Muscle of arm (tissue), 12 donors: ENCODE measurements around the gene TFDP1. TPM values are rescaled to one million over a fixed set of nuclear protein-coding genes. Genes with fewer than 3 reads are reported as not detected.

Source experiments
- DNase-seq: peaks from one replicate; pipeline ENCODE4 v3.0.0-alpha.2; 2013
- polyA plus RNA-seq, 12 donors: library from polyadenylated mRNA; unstranded; fragments of 120-200 nt; gene quantifications; one replicate each; pipeline ENCODE4 v1.2.1, GENCODE V29; 2013; ENCODE audit not compliant: insufficient read length in 12 of 12

The TFDP1 gene
- polyA plus RNA-seq, 12 donors: 46.7 to 69.4 (median 59.0) TPM; not detected in 1

GRCh38 chr13:113661509-113661908 lies 77.0 kb downstream of the TFDP1 start:
- DNase-seq: no peak

GRCh38 chr13:113663934-113664333 lies 79.4 kb downstream of the TFDP1 start:
- no peak for DNase-seq

GRCh38 chr13:113664751-113665596 lies 80.4 kb downstream of the TFDP1 start:
- DNase-seq: no peak

- DNase-seq: no peak
These were observed 81.2 kb downstream of the TFDP1 start for GRCh38 chr13:113665597-113666328.

GRCh38 chr13:113666329-113666670 lies 81.7 kb downstream of the TFDP1 start:
- DNase-seq: no peak

DNA sequence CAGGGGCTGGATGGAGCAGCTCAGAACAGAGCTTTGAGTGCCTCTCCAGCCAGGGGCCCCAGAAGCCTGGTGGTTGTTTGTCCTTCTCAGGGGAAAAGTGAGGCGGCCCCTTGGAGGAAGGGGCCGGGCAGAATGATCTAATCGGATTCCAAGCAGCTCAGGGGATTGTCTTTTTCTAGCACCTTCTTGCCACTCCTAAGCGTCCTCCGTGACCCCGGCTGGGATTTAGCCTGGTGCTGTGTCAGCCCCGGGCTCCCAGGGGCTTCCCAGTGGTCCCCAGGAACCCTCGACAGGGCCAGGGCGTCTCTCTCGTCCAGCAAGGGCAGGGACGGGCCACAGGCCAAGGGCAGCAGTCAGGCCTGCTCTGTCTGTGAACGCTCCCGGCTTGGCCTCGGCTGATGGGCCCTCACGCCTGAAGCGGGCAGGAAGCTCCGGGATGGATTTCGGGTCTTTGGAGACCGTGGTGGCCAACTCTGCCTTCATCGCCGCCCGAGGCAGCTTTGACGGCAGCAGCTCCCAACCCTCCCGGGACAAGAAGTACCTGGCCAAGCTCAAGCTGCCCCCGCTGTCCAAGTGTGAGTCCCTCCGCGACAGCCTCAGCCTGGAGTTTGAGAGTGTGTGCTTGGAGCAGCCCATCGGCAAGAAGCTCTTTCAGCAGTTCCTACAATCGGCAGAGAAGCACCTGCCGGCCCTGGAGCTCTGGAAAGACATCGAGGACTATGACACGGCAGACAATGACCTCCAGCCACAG lies 82.6 kb downstream of the TFDP1 start, which contains the start of gene GRK1:
TSS of gene GRK1 (plus strand) at position 269 of the 751 bp plus-strand sequence. CDS start at position 437, 168 bp downstream.
- no peak for DNase-seq

- DNase-seq: no peak
These were observed 83.4 kb downstream of the TFDP1 start for GRCh38 chr13:113667771-113668490.

- DNase-seq: no peak
These were observed 84.0 kb downstream of the TFDP1 start for GRCh38 chr13:113668491-113668971.

DNA sequence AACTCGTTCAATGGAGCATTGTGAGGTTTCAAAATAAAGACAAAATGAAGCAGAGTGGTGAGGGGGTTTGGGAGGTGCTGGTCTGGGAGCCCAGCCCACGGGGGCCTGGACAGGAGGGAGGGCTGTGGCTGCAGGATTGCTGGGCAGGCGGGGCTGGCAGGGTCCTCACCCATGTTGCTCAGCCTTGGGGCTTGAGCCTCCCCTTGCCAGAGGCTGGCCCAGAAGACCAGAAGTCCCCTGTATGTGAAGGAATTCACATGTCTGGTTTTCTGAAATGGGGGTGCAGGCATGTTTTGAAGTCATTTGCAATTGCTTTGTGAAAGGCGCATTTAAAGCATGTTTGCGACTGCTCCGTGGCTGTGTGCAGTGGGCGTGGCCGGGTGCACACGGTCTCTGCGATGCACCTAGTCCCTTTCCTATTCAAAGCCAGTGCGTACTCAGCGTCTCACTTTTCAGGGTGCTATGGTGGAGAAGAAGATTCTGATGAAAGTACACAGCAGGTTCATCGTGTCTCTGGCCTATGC lies 84.7 kb downstream of the TFDP1 start:
- no peak for DNase-seq

- no peak for DNase-seq
These were observed 85.3 kb downstream of the TFDP1 start for GRCh38 chr13:113669755-113670341.

DNA sequence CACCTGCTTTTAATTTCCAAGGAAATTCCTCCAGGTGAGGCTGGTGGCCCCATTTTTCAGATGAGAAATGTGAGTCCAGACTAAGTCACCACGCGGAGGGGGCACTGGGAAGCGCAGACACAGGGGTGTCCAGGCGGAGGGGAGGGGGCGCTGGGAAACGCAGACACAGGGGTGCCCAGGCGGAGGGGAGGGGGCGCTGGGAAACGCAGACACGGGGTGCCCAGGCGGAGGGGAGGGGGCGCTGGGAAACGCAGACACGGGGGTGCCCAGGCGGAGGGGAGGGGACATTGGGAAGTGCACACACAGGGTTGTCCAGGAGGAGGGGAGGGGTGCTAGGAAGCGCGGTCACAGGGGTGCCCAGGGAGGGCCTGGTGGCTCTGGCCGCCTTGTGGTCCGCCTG lies 86.0 kb downstream of the TFDP1 start:
- no peak for DNase-seq

DNA sequence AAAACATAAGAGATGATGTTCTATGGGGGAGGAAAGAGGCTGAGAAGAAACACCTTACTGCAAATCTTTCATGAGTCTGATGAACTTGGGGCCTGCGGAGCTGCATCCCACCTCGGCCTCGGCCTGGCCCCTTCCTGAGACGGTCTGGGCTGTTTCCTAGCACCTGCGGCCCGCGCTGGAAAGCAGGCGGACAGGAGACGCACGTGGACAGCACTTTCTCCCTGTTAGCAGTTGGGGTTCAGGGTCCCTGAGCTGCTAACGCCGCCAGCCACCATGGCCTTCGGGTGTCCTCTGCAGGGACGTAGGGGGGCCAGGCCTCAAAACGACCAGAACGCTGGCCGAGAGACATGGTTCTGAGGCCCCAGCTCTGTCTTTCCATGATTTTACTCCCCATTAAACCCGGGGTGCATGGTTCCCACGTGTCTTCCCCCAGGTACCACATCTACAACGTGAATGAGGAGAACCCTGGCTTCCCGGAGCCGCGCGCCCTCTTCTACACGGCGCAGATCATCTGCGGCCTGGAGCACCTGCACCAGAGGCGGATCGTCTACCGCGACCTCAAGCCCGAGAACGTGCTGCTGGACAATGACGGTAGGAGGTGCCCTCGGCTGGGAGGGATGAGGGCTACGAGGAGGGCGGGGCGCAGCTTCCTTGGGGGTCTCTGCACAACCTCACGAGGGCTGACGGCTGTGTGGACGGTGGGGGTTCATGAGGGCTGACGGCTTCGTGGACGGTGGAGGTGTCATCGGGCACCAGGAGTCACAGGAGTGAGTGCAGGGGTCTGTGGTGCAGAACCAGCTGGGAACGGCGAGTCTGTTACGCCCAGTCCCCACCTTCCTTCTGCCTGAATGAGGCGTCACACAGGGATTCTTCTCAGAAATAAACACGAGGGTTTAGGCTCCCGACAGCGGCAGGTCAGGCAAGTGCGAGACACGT lies 86.8 kb downstream of the TFDP1 start:
- DNase-seq: no peak

DNA sequence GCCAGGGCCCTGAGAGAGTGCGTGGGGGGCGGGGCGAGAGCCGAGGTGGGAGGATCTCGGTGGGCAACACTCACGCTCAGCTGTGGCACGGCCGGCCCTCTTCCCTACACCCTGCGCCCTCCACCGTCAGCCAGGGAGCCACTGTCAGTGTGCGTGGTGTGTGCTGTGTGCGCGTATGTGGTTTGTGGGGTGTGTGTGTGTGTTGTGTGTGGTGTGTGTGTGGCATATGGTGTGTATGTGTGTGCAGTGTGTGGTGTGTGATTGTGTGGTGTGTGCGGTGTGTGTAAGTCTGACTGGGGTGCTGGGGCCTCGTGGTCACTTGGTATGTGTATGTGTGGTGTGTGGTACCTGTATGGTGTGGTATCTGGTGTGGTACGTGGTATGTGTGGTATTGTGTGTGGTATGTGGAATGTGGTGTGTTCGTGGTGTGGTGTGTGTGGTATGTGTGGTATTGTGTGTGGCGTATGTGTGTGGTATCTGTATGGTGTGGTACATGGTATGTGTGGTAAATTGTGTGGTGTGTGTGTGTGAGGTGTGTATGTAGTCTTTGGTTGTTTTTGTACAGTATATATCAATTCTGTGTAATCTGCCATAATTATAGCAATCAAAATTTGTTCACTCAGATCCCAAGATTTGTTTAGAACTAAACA lies 87.6 kb downstream of the TFDP1 start:
- no peak for DNase-seq

Other genes with a start within 250 kb of the TFDP1 start
- gene GRTP1, start 220.6 kb upstream of the TFDP1 start, polyA plus RNA-seq: 10 to 100 TPM in 2 of 12 donors, 1 to 10 TPM in 9, not detected in 1; 1.3 to 12.1 (median 3.5) TPM
- 100 to 1,000 TPM in 10 of 12 donors, 10 to 100 TPM in 1, not detected in 1; 81.3 to 348 (median 219) TPM for gene ADPRHL1, start 131.3 kb upstream of the TFDP1 start, polyA plus RNA-seq
- 10 to 100 TPM in 10 of 12 donors, 1 to 10 TPM in 1, not detected in 1; 8.0 to 21.9 (median 15.7) TPM for gene DCUN1D2, start 94.0 kb upstream of the TFDP1 start, polyA plus RNA-seq
- gene ATP4B, start 73.4 kb downstream of the TFDP1 start, polyA plus RNA-seq: under 1 TPM in 3 of 12 donors, not detected in 9; 0.10 to 0.13 (median 0.12) TPM
- gene GRK1, start 82.5 kb downstream of the TFDP1 start, polyA plus RNA-seq: under 1 TPM in 9 of 12 donors, not detected in 3; 0.05 to 0.45 (median 0.22) TPM
- 10 to 100 TPM in 1 of 12 donors, 1 to 10 TPM in 9, not detected in 2; 4.6 to 12.2 (median 6.0) TPM for gene TMEM255B, start 174.5 kb downstream of the TFDP1 start, polyA plus RNA-seq